HuH-7.5 (cell line): ENCODE data around the gene SRP9.
"Not testable (repeated sequence)": the region's sequence is repeated elsewhere in the genome, so short reads cannot be mapped to it uniquely, and the experiment has no call there.

Experiments
- DNase-seq: peaks from one replicate; pipeline ENCODE4 v3.0.0; 2011; ENCODE audit warnings: low spot score

SRP9 gene

DNA sequence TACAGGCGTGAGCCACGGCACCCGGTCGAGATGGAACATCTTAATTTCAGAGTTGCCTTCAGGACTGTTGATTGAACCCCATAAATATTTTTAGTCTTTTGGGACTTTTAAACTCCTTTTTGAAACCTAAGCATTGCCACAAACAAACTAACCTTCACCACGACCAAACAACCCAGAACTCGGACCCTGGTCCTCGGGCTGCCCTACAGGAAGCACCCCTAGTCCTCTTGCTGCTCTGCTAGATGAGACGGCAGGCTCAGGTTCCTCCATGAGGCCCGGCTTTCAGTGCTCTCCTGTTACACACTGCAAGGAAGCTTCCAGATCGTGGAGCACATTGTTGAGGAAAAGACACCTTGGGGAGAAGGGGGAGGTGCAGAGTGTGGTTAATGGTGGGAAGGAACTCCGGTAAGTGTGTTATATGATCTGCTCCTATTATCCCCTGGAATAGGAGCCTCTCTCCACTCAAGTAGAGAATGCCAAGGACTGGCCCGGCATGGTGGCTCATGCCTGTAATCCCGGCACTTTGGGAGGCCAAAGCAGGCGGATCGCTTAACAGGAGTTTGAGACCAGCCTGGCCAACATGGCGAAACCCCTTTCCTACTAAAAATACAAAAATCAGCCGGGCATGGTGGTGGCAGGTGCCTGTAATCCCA, 38.0 kb downstream of the SRP9 start:
- DNase-seq, result no peak

DNA sequence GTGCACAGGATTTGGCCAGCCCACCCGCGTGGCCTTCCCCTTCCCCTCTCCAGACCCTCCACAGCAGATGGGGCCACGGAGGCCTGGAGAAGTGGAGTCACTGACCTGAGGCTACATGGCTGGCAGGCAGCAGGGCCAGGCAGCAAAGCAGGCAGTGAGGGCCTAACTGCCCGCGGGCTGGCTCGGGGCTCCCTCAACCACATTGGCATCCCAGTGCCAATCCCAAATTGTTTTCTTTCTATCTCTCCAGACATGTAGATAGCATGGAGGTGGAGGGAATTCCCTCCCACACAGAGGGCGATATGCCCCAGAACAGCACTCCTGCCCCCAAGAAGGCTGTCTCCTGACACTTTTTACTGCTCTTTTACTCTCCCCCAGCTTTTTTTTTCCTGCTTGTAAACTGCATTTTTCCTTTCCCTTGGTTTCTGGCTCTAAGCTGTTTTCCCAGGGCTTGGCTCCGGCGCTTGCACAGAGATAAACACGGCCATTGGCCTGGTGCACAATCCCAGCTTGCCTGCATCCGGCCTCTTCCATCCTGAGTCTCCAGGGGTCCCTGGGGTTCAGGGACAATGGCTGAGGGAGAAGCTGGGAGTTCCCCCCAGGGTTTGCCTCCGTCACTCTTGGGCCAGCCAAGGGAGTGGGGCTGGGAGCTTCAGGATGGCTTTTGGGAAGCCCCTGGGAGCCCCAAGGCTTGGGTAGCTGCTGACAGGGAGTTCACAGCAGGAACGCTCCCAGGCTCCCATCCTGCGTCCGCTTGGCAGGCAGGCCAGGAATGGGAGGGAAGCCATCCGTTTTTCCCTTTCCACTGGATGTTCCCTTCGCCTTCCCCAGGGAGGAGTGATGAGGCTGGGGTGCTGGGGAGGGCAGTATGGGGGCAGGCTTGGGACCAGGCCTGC, 39.3 kb downstream of the SRP9 start:
- no peak for DNase-seq

DNA sequence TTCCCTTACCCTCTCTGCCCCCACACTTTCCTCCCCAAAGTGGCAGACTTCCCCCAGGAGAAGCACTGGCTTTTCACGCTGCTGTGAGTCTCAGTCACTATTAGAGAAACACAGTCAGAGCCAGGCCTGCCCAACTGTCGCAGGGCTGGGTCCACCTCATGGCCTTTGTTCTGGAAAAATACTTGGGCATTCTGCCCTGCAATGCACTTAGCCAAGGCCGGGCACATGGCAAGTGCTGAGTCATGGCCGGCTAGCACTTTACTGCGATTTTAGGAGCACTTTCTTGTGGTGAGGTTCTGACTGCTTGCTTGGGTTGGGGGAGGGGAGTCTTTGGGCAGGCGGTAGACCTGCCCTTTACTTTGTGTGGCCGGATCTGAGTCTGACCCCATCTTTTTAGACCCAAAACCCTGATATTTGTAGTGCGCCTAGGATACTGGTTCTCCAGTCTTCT, 40.0 kb downstream of the SRP9 start:
- DNase-seq, result no peak

DNA sequence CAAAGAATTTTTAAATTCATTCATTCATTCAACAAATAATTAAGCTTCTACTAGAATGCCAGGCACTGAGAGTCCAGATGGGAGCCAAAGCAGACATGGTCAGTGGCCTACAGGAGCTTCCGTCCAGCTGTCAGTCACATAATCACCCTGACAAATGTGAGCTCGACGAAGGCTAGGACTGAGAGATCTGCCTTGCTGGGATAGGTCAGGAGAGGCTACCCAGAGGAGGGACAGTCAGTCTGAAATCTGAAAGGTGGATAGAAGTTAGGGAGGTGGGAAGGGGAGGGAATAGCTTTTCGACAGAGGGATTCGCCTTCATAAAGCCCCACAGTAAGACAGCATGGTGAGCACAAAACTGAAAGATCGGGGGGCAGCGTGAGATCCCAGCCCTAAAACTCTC, 40.6 kb downstream of the SRP9 start:
- DNase-seq, result no peak

DNA sequence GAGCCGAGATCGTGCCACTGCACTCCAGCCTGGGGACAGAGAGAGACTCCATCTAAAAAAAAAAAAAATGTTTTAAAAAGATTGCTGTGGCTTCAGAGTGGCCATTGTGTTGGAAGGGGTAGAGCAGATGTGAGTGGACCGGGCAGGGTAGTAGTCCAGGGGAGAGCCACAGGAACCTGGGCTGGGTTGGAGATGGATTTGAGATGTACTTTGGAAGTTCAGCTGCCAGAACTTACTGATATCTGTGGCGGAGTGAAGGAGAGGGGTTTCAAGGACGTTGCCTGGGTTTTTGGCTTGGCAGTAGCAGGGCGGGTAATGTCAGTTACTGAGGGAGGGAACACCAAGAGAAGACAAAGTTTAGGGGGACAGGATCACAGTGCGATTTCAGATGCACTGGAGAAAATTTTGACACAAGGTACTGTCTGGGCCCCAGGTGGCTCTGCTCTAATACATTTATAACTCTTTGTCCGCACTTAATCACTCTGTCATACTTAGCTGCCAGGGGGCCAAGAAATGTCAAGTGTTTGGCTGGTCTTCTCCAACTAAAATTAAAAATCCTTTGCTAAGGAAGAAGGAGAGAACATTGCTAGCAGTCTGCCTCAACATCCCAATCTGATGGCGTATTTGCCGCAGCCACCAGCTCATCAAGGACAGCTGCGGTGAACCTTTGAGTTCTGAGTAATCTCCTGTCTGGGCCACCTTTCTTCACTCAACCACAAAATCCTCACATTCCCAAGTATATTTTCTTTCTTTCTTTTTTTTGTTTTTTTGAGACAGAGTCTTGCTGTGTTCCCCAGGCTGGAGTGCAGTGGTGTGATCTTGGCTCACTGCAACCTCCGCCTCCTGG, 41.9 kb downstream of the SRP9 start:
- DNase-seq, result no peak

DNA sequence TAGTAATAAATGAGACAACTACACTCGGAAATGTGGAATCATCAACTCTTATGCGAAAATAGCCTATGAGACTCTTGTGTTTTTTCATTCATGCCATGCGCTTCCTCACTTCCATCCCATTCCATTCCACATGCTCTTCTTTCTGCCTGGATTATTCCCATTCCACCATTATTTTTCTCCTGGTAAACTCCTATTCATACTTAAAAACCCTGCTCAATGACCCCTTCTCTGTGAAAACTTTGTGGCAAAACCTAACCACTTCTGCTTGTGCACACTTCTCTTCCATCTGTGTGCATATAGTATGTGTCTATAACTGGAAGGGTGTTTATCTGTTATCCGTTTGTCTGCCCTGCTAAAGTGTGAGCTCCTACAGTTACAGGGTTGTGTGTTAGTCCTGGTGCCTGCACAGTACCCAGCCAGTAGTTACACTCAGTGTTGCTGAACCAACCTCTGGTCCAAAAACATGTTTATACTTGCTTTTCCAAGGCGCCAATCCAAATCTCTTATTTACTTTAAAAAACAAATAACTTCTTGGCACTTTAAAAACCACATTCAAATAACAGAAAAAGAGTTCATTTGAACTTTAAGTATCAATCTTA, 43.0 kb downstream of the SRP9 start:
- DNase-seq, result no peak

DNA sequence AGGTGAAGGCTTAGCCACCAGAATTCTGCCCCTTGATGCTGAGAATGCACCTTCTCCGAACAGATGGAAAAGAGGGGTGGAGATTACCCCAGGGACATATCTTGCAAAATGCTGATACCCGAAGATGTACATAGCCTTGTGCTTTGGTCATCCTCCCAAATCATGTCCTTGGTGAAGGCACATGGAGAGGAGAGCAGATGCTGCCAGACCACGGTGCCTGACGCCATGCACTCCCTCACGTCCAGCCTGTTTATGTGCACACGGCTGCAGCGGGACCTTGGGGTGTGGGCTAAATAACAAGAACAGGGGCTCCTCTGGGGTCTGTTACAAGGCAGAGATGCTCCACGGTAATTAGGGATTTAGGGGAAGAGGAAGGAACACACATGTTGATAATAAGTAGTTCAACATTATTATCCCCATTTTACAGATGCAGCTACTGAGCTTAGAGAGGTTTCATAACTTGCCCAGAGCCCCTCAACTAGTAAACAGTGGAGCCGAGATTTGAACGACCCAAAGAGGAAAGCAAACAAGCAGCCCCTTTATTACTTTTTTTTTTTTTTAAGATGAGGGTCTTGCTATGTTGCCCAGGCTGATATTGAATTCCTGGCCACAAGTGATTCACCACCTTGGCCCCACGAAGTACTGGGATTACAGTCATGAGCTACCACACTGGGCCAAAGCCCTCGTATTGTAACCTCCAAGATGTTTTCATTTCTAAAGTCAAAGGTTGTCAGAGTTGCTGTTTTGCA, 45.2 kb downstream of the SRP9 start:
- DNase-seq, result no peak

DNA sequence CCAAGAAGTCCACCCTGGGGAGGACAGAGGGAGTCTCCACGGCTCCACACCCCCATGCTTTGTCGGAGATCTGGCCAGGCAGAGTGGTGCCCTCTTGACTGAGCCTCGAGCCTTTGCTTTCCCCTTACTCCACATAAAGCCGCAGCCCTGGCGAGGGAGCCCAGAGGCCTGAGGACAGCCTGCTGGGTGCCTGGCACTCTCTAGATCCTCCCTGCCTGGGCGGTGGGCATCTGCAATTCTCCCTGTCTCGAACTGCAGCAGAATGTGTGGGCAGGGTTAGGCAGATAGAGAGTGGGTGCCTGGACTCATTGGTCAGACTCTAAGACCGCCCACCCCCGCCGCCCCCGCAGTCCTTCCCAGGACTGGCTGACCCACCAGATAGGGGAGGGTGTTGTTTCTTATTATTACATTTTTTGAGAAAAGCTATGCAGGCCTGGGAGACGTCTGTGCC, 46.2 kb downstream of the SRP9 start:
- DNase-seq, result no peak

DNA sequence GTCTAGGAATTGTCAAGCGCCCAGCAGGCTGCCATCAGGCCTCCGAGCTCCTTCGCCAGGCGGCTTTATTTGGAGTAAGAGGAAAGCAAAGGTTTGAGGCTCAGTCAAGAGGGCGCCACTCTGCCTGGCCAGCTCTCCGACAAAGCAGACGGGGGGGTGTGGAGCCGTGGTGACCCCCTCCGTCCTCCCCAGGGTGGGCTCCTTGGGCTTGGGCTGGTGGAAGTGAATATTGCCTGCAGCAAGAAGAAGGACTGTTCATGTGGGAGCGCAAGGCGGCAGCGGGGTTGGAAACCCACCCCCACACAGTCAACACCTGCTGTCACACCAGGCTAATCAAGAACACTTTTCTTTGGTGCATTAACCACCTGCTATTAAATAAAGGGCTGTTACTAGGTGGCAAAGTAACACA, 46.9 kb downstream of the SRP9 start:
- no peak for DNase-seq

DNA sequence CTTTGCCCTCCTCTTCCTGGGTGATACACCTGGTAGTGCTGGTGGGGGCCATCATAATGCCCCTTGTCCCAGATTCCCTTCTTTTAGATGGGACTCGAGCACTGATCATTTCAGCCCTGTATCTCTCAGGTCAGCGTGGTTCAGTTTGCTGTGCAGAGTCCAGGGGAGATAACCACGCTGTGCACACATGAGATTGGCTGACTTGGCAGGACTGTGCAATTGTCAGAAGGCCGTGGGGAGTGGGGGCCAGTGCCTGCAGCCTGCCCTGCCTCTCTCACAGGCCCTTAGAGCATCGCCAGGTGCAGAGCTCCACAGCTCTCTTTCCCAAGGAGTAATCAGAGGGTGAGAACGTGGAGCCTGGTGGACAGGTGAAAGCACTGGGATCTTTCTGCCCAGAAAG, 47.5 kb downstream of the SRP9 start:
- peak; percentile 81 for DNase-seq

DNA sequence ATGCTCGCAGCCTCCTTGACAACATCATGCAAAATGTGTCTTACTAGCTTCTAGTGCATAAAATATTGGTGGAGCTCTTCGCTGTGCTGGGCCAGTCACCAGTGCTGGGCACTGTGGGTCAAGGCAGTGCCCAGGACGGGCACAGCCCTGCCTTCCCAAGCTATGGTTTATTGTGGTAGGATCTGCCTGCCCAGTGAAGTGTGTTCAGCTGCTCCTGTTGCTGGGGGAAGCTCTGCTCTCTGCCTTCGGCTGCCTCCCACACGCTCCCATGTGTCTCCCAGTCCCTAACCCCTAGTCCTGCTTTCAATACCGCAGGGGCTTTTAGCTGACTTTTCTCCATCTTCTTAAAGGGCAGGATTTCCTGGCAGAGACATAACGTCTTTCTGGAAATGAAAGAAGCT, 48.0 kb downstream of the SRP9 start:
- no peak for DNase-seq

DNA sequence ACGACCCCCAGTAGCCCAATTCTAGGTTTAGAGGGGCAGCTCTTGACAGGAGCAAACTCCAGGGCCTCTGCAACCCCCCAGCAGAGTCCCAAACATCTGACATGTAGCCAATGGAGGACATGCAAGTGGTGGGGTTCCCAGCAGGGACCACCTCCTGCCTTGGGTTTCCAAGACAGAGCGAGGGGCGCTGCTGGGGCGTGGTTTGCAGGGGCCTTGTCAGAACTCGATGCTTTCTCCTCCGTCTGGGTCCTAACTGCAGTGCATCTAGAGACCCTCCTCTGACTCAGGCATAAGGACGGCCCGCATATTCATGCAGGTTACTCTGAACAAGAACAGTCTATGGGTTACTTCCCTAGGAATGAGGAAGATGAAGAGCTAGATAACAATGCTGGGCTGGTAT, 49.5 kb downstream of the SRP9 start:
- no peak for DNase-seq

DNA sequence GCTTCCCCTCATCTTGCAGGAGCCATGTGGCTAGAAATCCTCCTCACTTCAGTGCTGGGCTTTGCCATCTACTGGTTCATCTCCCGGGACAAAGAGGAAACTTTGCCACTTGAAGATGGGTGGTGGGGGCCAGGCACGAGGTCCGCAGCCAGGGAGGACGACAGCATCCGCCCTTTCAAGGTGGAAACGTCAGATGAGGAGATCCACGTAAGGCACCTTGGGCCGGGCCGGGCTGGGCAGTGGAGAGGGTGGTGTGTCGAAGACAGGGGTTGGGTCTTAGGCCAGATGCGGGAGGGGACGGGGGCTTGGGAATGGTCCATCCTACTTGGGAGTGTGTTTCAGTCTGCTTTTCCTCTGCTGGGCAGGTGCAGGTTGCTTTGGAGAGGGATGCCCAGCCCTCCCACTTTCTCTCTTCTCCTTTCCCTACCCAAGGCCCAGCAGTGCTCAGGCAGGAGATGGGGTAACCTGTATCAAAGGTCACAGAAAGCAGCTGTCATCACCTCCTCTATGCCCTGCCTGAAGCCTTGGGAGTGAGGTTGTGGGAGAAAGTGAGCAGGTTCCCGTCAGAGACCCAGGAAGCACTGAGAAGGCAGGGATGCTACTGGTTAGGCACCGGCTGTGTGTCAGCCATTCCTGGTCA, 51.2 kb downstream of the SRP9 start:
- DNase-seq, result no peak

DNA sequence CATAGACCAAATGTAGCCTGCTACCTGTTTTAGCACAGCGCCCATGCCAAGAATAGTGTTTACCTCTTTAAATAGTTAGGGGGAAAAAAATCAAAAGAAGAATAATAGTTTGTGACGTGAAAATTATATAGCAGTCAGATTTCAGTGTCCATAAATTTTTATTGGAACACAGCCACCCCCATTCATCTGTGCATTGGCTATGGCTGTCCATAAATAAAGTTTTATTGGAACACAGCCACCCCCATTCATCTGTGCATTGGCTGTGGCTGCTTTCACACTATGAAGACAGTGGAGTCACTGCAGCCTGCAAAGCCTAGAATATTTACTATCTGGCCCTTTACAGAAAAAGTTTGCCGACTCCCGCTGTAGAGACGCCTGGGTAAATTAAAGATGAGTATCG, 53.2 kb downstream of the SRP9 start:
- DNase-seq, result no peak

DNA sequence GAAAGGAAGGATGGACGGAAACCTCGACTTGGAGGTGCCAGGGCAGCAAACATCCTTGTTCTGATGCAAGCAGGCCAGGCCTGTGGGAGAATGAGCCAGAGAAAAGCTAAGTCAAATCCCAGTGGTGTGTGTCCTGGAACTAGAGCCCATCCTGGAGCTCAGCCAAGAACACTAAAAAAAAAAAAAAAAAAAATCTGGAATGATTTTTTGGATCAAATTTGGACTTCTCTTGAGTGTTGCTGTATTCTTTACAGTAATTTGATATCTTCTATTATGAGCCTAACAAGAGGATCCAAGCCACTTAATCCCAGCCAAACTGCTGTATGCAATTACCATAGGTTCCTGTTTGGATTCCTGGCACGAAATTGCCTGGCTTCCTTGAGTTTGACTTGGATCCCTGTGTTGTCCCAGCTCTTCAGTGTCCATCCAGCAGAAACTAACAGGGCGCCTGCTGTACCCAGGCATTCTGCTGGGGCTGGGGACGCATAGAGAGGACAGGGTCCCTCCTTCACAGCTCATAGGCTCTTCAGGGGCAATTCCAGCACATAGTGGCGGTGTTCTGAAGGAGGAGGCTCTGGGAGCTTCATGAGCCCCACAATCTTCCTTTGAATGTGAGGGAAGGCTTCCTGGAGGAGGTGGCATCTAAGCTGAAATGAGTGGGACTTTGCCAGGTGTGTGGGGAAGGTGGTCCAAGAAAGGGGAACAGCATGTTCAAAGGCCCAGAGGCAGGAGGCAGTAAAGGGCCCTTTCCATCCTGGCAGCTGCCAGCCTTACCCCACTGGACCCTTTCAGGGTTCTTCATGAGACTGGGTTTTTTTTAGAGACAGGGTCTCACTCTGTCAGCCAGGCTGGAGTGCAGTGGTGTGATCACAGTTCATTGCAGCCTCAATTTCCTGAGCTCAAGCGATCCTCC, 57.0 kb downstream of the SRP9 start:
- no peak for DNase-seq

DNA sequence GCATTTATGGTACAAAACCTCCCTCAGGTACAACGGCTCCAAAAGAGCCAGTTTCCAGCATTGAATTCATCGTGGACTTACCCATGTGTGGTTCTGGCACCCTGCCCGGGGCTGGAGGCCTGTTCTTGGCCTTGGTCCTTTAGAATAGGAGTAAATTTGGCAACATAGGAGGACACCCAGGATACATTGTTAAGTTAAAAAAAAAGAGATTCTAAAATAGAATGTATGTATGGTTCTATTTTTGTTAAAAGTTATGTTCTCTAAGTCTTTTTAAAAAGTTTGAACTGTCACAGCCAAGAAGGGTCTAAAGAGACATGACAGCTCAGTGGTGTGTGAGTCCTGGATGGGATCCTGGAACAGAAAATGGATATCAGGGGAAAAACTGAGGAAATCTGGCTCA, 58.2 kb downstream of the SRP9 start:
- DNase-seq, result no peak

DNA sequence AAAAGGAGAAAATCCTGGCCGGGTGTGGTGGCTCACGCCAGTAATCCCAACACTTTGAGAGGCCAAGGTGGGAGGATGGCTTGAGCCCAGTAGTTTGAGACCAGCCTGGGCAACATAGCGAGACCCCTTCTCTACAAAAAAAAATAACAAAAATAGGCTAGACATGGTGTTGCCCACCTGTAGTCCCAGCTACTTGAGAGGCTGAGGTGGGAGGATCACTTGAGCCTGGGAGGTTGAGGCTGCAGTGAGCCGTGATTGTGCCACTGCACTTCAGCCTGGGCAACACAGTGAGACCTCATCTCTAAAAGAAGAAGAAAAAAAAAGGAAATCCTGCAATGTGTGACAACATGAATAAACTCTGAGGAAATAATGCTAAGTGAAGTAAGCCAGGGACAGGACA, 58.7 kb downstream of the SRP9 start:
- DNase-seq, result not testable (repeated sequence)

DNA sequence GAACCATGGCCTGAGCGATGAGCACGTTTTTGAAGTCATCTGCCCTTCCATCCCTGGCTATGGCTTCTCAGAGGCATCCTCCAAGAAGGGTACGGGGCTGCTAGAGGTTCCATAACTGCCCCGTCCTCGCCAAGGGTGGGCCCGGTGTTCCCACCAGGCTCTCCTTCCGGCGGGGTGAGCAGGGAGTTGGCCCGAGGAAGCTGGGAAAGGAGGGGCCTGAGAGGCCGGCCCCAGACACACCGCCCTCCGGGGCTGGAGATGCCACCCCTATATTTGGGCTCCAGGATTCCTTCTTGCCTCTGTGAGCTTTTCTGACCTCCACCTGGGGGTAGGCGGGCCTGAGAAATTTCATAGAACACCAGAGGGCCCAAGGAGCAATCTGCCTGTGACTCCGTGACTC, 61.2 kb downstream of the SRP9 start:
- no peak for DNase-seq
